HepG2 (cell line): ENCODE measurements around the gene MRPL38. TPM values are rescaled to one million over a fixed set of nuclear protein-coding genes. Genes with fewer than 3 reads are reported as not detected.

ENCODE experiments used
- ATAD3A ChIP-seq: sonication (generic); formaldehyde crosslinking; IDR thresholded peaks from 2 replicates; pipeline ENCODE4 v1.4.0; 2020; ENCODE audit warnings: missing genetic modification reagents
- CC2D1A ChIP-seq: sonication (generic); formaldehyde crosslinking; IDR thresholded peaks from 2 replicates; pipeline ENCODE4 v1.8.1; 2023; ENCODE audit warnings: mild to moderate bottlenecking, missing genetic modification reagents
- ISL2 ChIP-seq: sonication (generic); formaldehyde crosslinking; IDR thresholded peaks from 2 replicates; pipeline ENCODE4 v1.5.0; 2020; ENCODE audit warnings: missing genetic modification reagents
- MIXL1 ChIP-seq: IDR thresholded peaks from 2 replicates; pipeline ENCODE4 v1.6.1; 2016
- RELA ChIP-seq: sonication (generic); formaldehyde crosslinking; IDR thresholded peaks from 2 replicates; pipeline ENCODE4 v1.4.0; 2020; ENCODE audit warnings: missing genetic modification reagents
- SNAI1 ChIP-seq: sonication (generic); formaldehyde crosslinking; IDR thresholded peaks from 2 replicates; pipeline ENCODE4 v1.5.0; 2020; ENCODE audit warnings: mild to moderate bottlenecking, missing genetic modification reagents, borderline replicate concordance
- ZEB1 ChIP-seq: IDR thresholded peaks from 2 replicates; pipeline ENCODE4 v1.6.1; 2012; ENCODE audit warnings: mild to moderate bottlenecking, low read depth, inconsistent platforms; ENCODE audit not compliant: insufficient replicate concordance
- ZFYVE20 ChIP-seq: sonication (generic); formaldehyde crosslinking; IDR thresholded peaks from 2 replicates; pipeline ENCODE4 v1.8.0; 2023; ENCODE audit warnings: low read depth, mild to moderate bottlenecking, moderate library complexity, missing genetic modification reagents, borderline replicate concordance
- ZNF292 ChIP-seq: sonication (generic); formaldehyde crosslinking; IDR thresholded peaks from 2 replicates; pipeline ENCODE4 v1.8.1; 2022; ENCODE audit warnings: mild to moderate bottlenecking, low read depth, missing genetic modification reagents, borderline replicate concordance
- ZNF30 ChIP-seq: sonication (generic); formaldehyde crosslinking; IDR thresholded peaks from 2 replicates; pipeline ENCODE4 v1.5.0; 2020; ENCODE audit warnings: mild to moderate bottlenecking, missing genetic modification reagents
- ZNF605 ChIP-seq: sonication (generic); formaldehyde crosslinking; IDR thresholded peaks from 2 replicates; pipeline ENCODE4 v1.8.0; 2022; ENCODE audit warnings: mild to moderate bottlenecking, missing genetic modification reagents
- polyA plus RNA-seq, 8 experiments: library from polyadenylated mRNA; depleted of rRNA in 3 of 8; stranded (reverse) in 7 of 8; unstranded in 1 of 8; fragments of >200 nt; fragmentation: Illumina TruSeq in 4 of 8; extraction: Trizol in 4 of 8; gene quantifications; 2 replicates each; pipeline versions ENCODE4 v1.2.1 to v1.2.3, GENCODE V29; 2011 to 2016; ENCODE audit warnings: low read depth in 4 of 8, missing spikeins in 1 of 8, mixed read lengths in 1 of 8; ENCODE audit not compliant: insufficient read depth in 1 of 8
- total RNA-seq, 5 experiments: library from RNA; depleted of rRNA; stranded (reverse); fragments of >200 nt; fragmentation: Illumina TruSeq; extraction: Trizol; gene quantifications; 2 replicates each; pipeline ENCODE4 v1.2.3, GENCODE V29; 2016; ENCODE audit warnings: low read depth in 1 of 5
- TF ChIP-seq, protein P1 (sequence below): sonication (generic); formaldehyde crosslinking; IDR thresholded peaks from 2 replicates; pipeline ENCODE4 v1.4.0; 2020; ENCODE audit warnings: low read depth, mild to moderate bottlenecking, missing genetic modification reagents
- TF ChIP-seq, protein P2 (sequence below): sonication (generic); formaldehyde crosslinking; IDR thresholded peaks from 2 replicates; pipeline ENCODE4 v1.4.0; 2020; ENCODE audit warnings: missing genetic modification reagents
- TF ChIP-seq, protein P3 (sequence below): sonication (generic); formaldehyde crosslinking; IDR thresholded peaks from 2 replicates; pipeline ENCODE4 v1.9.0; 2021; ENCODE audit warnings: mild to moderate bottlenecking, missing genetic modification reagents
- TF ChIP-seq, protein P4 (sequence below): sonication (generic); formaldehyde crosslinking; IDR thresholded peaks from 2 replicates; pipeline ENCODE4 v1.5.0; 2020; ENCODE audit warnings: mild to moderate bottlenecking, missing genetic modification reagents, borderline replicate concordance

Gene MRPL38
- total and polyA plus RNA-seq, 2 of the 13 experiments (the other 11 are each of a cell fraction or from before 2014, with no cell fraction given): 83.7 to 125 TPM

DNA sequence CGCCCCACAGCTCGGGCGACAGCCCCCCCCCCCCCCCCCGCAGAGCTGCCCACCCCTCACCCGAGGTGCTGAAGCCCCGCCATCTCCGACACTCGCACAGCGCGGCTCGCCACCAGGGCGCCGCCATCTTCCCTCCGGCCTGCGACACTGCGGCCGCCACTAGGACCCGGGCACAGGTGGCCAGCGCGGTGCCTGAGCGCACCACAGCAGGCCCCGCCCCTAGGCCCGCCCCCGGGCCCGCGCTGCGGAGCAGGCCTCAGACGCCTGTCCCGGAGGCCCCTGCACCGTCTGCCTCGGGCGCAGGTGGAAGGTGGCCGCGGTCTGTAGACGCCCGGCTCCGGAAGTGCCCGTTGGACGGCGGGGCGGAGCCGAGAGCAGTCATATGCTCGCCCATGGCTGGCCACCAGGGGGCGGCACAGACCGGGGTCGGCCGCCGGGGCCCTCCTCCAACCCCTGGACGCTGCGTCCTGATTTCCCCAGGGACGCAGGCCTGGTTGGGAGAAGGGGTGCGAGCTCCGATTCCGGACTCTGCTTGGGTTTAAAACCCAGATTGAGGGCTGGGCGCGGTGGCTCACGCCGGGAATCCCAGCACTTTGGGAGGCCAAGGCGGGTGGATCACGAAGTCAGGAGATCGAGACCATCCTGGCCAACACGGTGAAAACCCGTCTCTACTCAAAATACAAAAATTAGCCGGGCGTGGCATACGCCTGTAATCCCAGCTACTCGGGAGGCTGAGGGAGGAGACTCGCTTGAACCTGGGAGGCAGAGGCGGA is at the start of gene MRPL38 (continued):
- TF ChIP-seq, protein P1, sequence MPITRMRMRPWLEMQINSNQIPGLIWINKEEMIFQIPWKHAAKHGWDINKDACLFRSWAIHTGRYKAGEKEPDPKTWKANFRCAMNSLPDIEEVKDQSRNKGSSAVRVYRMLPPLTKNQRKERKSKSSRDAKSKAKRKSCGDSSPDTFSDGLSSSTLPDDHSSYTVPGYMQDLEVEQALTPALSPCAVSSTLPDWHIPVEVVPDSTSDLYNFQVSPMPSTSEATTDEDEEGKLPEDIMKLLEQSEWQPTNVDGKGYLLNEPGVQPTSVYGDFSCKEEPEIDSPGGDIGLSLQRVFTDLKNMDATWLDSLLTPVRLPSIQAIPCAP (CRISPR knock-in tag): 0 out of 2 replicates have a peak, but pooled peaks have one; percentile 85
- TF ChIP-seq ISL2 (CRISPR knock-in tag) (peak; percentile 96), ZNF30 (CRISPR knock-in tag) (no peak), ZNF292 (CRISPR knock-in tag) (peak; percentile 67; the same call in 1 of the 2 replicates), ZFYVE20 (CRISPR knock-in tag) (no peak), SNAI1 (peak; percentile 74; the same call in 1 of the 2 replicates), ZNF605 (CRISPR knock-in tag) (peak; percentile 91), ATAD3A (CRISPR knock-in tag) (0 out of 2 replicates have a peak, but pooled peaks have one; percentile 32), MIXL1 (CRISPR knock-in tag) (peak; percentile 78), RELA (CRISPR knock-in tag) (peak; percentile 98), ZEB1 (peak; percentile 91), CC2D1A (CRISPR knock-in tag) (0 out of 2 replicates have a peak, but pooled peaks have one; percentile 70)
- TF ChIP-seq, protein P2, sequence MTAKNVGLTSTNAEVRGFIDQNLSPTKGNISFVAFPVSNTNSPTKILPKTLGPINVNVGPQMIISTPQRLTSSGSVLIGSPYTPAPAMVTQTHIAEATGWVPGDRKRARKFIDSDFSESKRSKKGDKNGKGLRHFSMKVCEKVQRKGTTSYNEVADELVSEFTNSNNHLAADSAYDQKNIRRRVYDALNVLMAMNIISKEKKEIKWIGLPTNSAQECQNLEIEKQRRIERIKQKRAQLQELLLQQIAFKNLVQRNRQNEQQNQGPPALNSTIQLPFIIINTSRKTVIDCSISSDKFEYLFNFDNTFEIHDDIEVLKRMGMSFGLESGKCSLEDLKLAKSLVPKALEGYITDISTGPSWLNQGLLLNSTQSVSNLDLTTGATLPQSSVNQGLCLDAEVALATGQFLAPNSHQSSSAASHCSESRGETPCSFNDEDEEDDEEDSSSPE (CRISPR knock-in tag): peak; percentile 95
- TF ChIP-seq, protein P3, sequence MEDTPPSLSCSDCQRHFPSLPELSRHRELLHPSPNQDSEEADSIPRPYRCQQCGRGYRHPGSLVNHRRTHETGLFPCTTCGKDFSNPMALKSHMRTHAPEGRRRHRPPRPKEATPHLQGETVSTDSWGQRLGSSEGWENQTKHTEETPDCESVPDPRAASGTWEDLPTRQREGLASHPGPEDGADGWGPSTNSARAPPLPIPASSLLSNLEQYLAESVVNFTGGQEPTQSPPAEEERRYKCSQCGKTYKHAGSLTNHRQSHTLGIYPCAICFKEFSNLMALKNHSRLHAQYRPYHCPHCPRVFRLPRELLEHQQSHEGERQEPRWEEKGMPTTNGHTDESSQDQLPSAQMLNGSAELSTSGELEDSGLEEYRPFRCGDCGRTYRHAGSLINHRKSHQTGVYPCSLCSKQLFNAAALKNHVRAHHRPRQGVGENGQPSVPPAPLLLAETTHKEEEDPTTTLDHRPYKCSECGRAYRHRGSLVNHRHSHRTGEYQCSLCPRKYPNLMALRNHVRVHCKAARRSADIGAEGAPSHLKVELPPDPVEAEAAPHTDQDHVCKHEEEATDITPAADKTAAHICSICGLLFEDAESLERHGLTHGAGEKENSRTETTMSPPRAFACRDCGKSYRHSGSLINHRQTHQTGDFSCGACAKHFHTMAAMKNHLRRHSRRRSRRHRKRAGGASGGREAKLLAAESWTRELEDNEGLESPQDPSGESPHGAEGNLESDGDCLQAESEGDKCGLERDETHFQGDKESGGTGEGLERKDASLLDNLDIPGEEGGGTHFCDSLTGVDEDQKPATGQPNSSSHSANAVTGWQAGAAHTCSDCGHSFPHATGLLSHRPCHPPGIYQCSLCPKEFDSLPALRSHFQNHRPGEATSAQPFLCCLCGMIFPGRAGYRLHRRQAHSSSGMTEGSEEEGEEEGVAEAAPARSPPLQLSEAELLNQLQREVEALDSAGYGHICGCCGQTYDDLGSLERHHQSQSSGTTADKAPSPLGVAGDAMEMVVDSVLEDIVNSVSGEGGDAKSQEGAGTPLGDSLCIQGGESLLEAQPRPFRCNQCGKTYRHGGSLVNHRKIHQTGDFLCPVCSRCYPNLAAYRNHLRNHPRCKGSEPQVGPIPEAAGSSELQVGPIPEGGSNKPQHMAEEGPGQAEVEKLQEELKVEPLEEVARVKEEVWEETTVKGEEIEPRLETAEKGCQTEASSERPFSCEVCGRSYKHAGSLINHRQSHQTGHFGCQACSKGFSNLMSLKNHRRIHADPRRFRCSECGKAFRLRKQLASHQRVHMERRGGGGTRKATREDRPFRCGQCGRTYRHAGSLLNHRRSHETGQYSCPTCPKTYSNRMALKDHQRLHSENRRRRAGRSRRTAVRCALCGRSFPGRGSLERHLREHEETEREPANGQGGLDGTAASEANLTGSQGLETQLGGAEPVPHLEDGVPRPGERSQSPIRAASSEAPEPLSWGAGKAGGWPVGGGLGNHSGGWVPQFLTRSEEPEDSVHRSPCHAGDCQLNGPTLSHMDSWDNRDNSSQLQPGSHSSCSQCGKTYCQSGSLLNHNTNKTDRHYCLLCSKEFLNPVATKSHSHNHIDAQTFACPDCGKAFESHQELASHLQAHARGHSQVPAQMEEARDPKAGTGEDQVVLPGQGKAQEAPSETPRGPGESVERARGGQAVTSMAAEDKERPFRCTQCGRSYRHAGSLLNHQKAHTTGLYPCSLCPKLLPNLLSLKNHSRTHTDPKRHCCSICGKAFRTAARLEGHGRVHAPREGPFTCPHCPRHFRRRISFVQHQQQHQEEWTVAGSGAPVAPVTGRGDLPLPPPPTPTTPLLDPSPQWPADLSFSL (CRISPR knock-in tag): no peak
- TF ChIP-seq, protein P4, sequence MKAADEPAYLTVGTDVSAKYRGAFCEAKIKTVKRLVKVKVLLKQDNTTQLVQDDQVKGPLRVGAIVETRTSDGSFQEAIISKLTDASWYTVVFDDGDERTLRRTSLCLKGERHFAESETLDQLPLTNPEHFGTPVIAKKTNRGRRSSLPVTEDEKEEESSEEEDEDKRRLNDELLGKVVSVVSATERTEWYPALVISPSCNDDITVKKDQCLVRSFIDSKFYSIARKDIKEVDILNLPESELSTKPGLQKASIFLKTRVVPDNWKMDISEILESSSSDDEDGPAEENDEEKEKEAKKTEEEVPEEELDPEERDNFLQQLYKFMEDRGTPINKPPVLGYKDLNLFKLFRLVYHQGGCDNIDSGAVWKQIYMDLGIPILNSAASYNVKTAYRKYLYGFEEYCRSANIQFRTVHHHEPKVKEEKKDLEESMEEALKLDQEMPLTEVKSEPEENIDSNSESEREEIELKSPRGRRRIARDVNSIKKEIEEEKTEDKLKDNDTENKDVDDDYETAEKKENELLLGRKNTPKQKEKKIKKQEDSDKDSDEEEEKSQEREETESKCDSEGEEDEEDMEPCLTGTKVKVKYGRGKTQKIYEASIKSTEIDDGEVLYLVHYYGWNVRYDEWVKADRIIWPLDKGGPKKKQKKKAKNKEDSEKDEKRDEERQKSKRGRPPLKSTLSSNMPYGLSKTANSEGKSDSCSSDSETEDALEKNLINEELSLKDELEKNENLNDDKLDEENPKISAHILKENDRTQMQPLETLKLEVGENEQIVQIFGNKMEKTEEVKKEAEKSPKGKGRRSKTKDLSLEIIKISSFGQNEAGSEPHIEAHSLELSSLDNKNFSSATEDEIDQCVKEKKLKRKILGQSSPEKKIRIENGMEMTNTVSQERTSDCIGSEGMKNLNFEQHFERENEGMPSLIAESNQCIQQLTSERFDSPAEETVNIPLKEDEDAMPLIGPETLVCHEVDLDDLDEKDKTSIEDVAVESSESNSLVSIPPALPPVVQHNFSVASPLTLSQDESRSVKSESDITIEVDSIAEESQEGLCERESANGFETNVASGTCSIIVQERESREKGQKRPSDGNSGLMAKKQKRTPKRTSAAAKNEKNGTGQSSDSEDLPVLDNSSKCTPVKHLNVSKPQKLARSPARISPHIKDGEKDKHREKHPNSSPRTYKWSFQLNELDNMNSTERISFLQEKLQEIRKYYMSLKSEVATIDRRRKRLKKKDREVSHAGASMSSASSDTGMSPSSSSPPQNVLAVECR (CRISPR knock-in tag): peak; percentile 93; the same call in 1 of the 2 replicates
